Hepatocyte (in vitro differentiated cells): Measurements from ENCODE around the gene APBA2. TPM values are rescaled to one million over a fixed set of nuclear protein-coding genes. Genes with fewer than 3 reads are reported as not detected.

ENCODE experiments used
- DNase-seq: peaks from one replicate; pipeline ENCODE4 v3.0.0-alpha.2; 2016; ENCODE audit warnings: low spot score
- H2AFZ ChIP-seq: fragments of 200-600 bp; sonication (generic); 2 replicates; pipeline ENCODE4 v1.6.0; 2016; ENCODE audit warnings: antibody characterized with exemption, mild to moderate bottlenecking
- H3K27ac ChIP-seq: fragments of 200-600 bp; sonication (generic); 2 replicates; pipeline ENCODE4 v1.5.1; 2016; ENCODE audit warnings: mild to moderate bottlenecking
- H3K27me3 ChIP-seq: fragments of 200-600 bp; sonication (generic); 2 replicates; pipeline ENCODE4 v1.6.1; 2016
- H3K36me3 ChIP-seq: fragments of 200-600 bp; sonication (generic); replicated peaks from 2 replicates; pipeline ENCODE4 v1.5.1; 2016; ENCODE audit warnings: low read depth; ENCODE audit not compliant: insufficient read depth
- H3K4me1 ChIP-seq: fragments of 200-600 bp; sonication (generic); 2 replicates; pipeline ENCODE4 v1.5.1; 2016; ENCODE audit warnings: mild to moderate bottlenecking, moderate library complexity; ENCODE audit not compliant: insufficient read depth
- H3K4me2 ChIP-seq: fragments of 200-600 bp; sonication (generic); 2 replicates; pipeline ENCODE4 v1.6.0; 2016
- H3K4me3 ChIP-seq: fragments of 200-600 bp; sonication (generic); 2 replicates; pipeline ENCODE4 v1.5.1; 2016; ENCODE audit warnings: mild to moderate bottlenecking
- H3K79me2 ChIP-seq: fragments of 200-600 bp; sonication (generic); 2 replicates; pipeline ENCODE4 v1.6.0; 2017; ENCODE audit warnings: mild to moderate bottlenecking
- H3K9me2 ChIP-seq: fragments of 200-600 bp; sonication (generic); replicated peaks from 2 replicates; pipeline ENCODE4 v1.6.0; 2017; ENCODE audit warnings: mild to moderate bottlenecking; ENCODE audit not compliant: insufficient read depth
- H3K9me3 ChIP-seq: fragments of 200-600 bp; sonication (generic); 2 replicates; pipeline ENCODE4 v1.5.1; 2016; ENCODE audit warnings: low read depth, mild to moderate bottlenecking
- H4K20me1 ChIP-seq: fragments of 200-600 bp; sonication (generic); 2 replicates; pipeline ENCODE4 v1.6.0; 2016; ENCODE audit warnings: mild to moderate bottlenecking; ENCODE audit not compliant: insufficient read depth, poor library complexity, severe bottlenecking
- CTCF ChIP-seq: fragments of 200-600 bp; sonication (generic); IDR thresholded peaks from 2 replicates; pipeline ENCODE4 v1.5.1; 2016; ENCODE audit warnings: antibody characterized with exemption, mild to moderate bottlenecking; ENCODE audit not compliant: poor library complexity
- EZH2 ChIP-seq: fragments of 200-600 bp; sonication (generic); IDR thresholded peaks from 2 replicates; pipeline ENCODE4 v1.6.1; 2016; ENCODE audit warnings: antibody characterized with exemption, mild to moderate bottlenecking, borderline replicate concordance
- EZH2phosphoT487 ChIP-seq: fragments of 200-600 bp; sonication (generic); IDR thresholded peaks from one replicate; pipeline ENCODE4 v1.6.1; 2018; ENCODE audit warnings: antibody characterized with exemption, mild to moderate bottlenecking, low read depth, moderate library complexity; ENCODE audit not compliant: unreplicated experiment, severe bottlenecking
- WGBS: methylation state at CpG from one replicate; pipeline ENCODE4 v1.1.6; 2016; ENCODE audit warnings: low lambda C conversion rate; ENCODE audit errors: missing lambda C conversion rate; 5-methylcytosine and 5-hydroxymethylcytosine counted together
- polyA plus RNA-seq: library from polyadenylated mRNA; unstranded; fragments of >200 nt; fragmentation: Nextera tagmentation; extraction: Ambion mirVana; gene quantifications from 2 replicates; pipeline ENCODE4 v1.2.1, GENCODE V29; 2016
- total RNA-seq: library from RNA; depleted of rRNA; stranded (reverse); fragments of >200 nt; gene quantifications from 2 replicates; pipeline ENCODE4 v1.2.3, GENCODE V29; 2014

Gene APBA2
- total and polyA plus RNA-seq, 2 experiments from 2014 or later = 8.4 to 10.1 TPM

GRCh38 chr15:28981921-28982320, 96.1 kb downstream of the APBA2 start:
- H3K9me3 ChIP-seq = no peaks in the 10 kb centered on the region
- DNase-seq = no peak
- no peak overlapping the region for H3K4me3 ChIP-seq
- no peak overlapping the region for H3K27ac ChIP-seq
- H3K27me3 ChIP-seq = no peaks in the 10 kb centered on the region
- peaks cover 3% of the 10 kb centered on the region for H3K4me1 ChIP-seq
- H3K4me2 ChIP-seq = no peak overlapping the region
- H3K79me2 ChIP-seq = no peaks in the 10 kb centered on the region
- H2AFZ ChIP-seq = no peak overlapping the region
- H4K20me1 ChIP-seq = no peaks in the 10 kb centered on the region
- no peaks in the 10 kb centered on the region for H3K36me3 ChIP-seq
- WGBS = 95% methylated on average over 4 of the region's 4 CpGs
- TF ChIP-seq CTCF = no peak
- no peak for TF ChIP-seq EZH2phosphoT487
- TF ChIP-seq EZH2 = no peak
- no peaks in the 10 kb centered on the region for H3K9me2 ChIP-seq

DNA sequence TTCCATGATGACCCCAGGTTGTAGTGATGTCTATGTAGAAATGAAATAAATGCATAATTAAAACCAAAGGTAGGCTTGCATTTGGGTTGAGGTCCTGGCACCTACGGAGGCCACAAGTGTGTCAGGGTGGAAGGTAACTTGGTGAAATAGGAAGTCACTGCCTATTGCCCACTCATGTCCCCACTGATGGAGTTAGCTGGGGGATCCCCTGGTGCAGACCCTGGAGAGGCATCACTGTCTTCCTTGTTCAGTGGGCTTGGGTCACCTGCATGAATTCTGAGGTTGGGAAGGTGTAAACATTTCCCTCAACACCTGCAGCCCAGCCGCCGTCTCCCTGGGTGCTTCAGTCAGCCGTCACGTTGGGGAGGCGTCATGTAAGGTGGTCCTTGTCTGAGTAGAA, 97.1 kb downstream of the APBA2 start:
- H3K4me1 ChIP-seq = peaks cover 3% of the 10 kb centered on the region
- H4K20me1 ChIP-seq = no peaks in the 10 kb centered on the region
- H3K9me3 ChIP-seq = no peaks in the 10 kb centered on the region
- 96% methylated on average over 6 of the region's 6 CpGs for WGBS
- DNase-seq = no peak
- no peak for TF ChIP-seq CTCF
- no peak for TF ChIP-seq EZH2phosphoT487
- no peak overlapping the region for H3K27ac ChIP-seq
- no peak overlapping the region for H3K4me3 ChIP-seq
- H3K79me2 ChIP-seq = no peaks in the 10 kb centered on the region
- H2AFZ ChIP-seq = no peak overlapping the region
- no peaks in the 10 kb centered on the region for H3K27me3 ChIP-seq
- no peak overlapping the region for H3K4me2 ChIP-seq
- H3K36me3 ChIP-seq = no peaks in the 10 kb centered on the region
- no peaks in the 10 kb centered on the region for H3K9me2 ChIP-seq

- 91% methylated on average over 20 of the region's 20 CpGs for WGBS
Observed at GRCh38 chr15:28983432-28984311, 97.9 kb downstream of the APBA2 start.

More at GRCh38 chr15:28983432-28984311, 97.9 kb downstream of the APBA2 start:
- H3K36me3 ChIP-seq = no peaks in the 10 kb centered on the region
- H3K27me3 ChIP-seq = no peaks in the 10 kb centered on the region
- no peaks in the 10 kb centered on the region for H3K9me2 ChIP-seq
- DNase-seq = no peak
- no peaks in the 10 kb centered on the region for H3K79me2 ChIP-seq
- H4K20me1 ChIP-seq = no peaks in the 10 kb centered on the region
- H3K4me1 ChIP-seq = peaks cover 3% of the 10 kb centered on the region
- no peak overlapping the region for H3K4me3 ChIP-seq
- no peak overlapping the region for H3K27ac ChIP-seq
- no peak overlapping the region for H2AFZ ChIP-seq
- no peak overlapping the region for H3K4me2 ChIP-seq
- TF ChIP-seq EZH2 (no peak), EZH2phosphoT487 (no peak), CTCF (no peak)
- H3K9me3 ChIP-seq = no peaks in the 10 kb centered on the region
